Measurements from ENCODE around the gene SH2D3C.

The SH2D3C gene

DNA sequence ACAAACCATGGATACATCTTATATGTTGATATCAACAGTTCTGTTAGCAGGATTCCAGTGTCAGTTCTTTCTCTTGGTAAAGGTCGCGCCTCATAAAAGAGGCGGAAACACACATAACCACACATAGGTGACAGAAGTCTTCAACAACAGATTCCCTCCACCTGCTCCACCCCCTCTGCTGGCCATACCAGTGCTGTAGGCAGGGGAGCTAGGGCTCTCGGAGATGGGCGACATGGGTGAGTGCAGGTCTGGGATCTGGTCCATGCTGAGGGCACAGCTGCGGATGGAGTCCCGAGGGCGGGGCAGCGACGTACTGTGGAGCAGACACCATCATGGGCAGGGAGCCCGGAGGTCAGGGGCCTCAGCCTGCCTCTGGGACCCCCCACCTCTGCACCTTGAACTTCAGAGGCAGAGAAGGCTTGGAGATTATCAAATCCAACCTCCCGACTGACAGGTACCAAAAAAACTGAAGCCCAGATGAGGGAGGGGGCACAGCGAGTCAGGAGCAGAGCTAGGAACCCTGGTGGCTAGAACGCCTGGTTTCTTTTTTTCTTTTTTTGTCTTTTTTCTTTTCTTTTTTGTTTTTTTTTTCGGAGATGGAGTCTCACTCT, 31.4 kb downstream of the SH2D3C start:
- DNase-seq (ENCODE audit: extremely low read depth in 1 of 2, low read depth in 1 of 2), result peak in 1 of 2 donors; percentile 13

DNA sequence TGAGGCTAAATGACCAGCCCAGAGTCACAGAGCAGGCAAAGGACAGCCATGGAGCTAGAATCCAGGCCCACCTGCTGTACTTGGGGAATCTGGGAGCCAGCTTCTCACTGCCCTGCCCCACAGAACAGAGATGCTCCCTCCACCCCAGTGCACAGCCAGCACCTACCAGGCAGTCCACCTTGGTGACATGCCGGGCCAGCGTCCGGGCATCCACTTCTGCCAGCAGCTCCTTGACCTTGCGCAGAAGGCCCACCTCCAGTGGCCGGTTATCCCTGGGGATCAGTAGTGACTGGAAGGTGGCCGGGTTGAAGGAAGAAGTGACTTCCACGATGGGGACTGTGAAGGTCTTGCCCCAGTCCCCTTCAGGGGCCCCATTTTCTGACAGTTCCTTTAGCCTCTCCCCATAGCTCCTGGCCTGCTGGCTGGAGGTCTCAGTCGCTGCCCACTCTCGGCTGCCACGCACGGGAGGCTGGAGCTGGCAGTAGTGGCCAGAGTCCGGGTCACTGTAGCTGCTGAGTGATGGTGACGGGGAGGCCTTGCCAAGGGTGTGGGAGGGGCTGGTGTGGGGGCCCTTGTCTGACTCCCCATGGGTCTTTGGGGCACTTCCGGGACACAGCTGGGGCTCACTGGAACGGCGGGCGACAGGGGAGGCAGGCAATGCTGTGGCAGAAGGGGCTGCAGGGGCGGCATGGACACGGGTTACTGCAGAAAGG, 33.9 kb downstream of the SH2D3C start:
- DNase-seq (ENCODE audit: extremely low read depth in 1 of 2, low read depth in 1 of 2), result no peak

DNA sequence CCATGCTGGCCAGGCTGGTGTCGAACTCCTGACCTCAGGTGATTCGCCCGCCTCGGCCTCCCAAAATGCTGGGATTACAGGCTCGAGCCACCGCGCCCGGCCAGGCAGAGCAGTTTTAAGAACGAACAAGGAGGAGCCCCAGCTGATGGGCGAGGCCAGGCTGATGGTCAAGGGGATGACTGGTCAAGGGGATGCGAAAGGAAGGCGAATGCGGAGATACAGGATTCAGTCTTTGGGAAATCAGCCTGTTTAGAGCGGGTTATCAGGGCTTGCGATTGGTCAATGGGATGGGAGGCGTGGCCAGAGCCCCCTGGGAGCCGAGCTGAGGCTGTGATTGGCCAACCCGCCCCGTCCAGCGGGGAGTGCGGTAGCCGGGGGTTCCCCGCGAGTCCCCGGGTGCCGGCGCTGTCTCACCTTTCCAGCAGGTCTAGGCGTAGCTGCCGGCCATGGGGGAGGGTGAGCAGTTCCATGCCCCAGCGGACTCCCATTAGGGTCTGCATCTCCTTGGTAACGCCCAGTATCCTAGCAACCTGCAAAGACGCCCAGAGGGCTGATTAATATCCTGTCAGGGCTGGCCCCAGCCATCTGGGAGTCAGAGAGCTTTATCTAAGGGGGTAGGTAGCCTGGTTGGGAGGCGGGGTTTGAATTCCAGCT, 35.9 kb downstream of the SH2D3C start:
- no peak for DNase-seq (ENCODE audit: extremely low read depth in 1 of 2, low read depth in 1 of 2)

DNA sequence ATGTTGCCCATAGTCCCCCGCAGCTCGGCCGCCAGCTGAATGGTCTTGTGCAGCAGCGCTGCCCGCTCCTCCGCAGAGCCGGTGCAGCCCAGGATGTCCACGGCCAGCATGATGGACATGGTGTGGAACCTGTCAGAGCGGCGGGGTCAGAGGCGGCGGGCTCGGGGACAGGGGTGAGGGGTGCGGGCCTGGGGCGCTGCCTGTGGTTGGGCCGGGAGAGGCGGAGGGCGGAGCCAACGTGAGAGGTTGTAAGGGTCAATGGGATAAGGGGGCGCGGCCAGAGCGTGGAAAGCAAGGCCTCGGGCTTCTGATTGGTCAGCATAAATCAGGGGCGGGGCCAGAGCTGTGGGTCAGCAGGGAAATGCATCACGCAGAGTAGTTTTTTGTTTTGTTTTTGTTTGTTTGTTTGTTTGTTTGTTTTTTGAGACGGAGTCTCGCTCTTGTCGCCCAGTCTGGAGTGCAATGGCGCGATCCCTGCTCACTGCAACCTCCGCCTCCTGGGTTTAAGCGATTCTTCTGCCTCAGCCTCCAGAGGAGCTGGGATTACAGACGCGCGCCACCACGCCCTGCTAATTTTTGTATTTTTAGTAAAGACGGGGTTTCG, 36.5 kb downstream of the SH2D3C start:
- no peak for DNase-seq (ENCODE audit: extremely low read depth in 1 of 2, low read depth in 1 of 2)

DNA sequence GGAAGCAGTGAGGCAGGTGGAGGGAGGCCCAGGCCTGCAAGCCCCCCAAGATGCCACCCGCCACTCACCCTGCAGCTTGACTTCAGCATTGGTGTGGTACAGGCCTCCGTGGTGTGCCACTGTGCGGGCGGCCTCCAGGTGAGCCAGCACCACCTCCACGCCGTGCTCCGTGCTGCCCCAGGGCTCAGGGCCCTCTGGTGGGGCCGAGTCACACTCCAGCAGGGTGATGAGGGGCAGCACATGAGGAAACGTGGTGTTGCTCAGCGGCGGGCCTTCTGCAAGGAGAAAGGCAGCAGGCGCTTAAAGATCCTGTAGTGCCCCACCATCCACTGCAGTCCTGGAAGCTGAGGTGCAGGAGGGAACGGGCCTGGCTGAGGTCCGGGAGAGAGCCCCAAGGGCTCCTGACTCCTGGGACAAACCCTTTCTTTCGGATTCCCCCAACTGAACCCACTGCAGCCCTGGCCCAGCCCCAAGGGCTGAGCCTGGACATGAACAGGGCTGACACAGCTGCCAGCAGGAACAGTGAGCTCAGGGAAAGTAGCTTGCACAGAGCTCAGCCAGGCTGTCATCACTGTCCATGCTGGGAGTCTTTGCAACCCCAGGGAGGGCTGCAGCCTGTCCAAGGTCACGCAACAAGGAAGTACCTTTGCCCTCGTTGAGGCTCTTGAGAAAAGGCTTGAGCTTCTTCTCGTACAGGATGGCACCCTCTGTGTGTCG, 38.7 kb downstream of the SH2D3C start:
- DNase-seq (ENCODE audit: extremely low read depth in 1 of 2, low read depth in 1 of 2), result no peak

DNA sequence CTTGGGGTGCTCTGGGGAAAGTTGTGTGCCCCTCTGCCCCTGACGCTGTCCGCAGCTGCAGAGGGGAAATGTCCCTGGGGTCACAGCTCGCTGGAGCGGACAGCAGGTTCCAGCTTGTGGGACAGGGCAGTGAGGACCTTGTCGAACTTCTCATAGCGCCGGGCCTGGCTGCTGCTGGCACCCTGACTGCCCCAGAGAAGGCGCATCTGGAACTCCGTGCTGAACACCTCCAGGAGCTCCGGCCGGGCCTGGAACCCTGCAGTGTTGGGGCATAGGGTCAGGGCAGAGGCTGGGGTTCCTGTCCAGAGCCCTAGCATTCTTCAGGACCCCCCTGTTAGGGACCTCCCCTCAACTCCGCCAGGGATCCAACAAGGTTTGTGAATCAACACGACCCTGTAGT, 39.8 kb downstream of the SH2D3C start:
- DNase-seq (ENCODE audit: extremely low read depth in 1 of 2, low read depth in 1 of 2), result no peak

DNA sequence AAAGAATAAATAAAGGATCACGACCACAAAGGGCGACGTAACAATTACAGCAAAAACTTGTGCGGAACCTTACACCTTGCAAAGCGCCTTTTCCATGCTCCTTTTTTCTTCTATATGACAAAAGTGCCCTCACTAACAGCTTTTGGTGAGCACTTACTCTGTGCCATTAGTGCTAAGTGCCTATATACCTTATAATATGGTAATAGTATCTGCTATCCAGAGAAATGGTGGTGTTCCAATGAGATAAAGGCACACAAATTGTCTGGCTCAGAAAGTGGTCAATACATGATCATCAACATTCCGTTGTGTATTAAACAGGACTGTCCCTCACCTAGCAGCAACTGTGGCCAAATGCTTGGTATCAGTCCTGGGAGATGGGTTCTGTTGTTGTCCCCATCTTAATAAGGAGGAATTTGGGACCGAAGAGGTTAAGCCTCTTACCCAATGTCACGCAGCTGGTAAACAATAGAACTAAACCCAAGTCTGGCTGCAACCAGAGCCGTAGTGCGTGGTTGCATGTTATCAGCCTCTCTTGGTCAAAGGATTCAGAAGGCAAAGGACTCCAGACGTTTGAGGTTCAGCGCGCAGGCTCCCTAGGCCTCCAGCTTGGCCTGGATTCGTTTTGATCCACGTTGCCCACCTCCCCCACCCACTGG, 42.8 kb downstream of the SH2D3C start:
- no peak for DNase-seq (ENCODE audit: extremely low read depth in 1 of 2, low read depth in 1 of 2)

DNA sequence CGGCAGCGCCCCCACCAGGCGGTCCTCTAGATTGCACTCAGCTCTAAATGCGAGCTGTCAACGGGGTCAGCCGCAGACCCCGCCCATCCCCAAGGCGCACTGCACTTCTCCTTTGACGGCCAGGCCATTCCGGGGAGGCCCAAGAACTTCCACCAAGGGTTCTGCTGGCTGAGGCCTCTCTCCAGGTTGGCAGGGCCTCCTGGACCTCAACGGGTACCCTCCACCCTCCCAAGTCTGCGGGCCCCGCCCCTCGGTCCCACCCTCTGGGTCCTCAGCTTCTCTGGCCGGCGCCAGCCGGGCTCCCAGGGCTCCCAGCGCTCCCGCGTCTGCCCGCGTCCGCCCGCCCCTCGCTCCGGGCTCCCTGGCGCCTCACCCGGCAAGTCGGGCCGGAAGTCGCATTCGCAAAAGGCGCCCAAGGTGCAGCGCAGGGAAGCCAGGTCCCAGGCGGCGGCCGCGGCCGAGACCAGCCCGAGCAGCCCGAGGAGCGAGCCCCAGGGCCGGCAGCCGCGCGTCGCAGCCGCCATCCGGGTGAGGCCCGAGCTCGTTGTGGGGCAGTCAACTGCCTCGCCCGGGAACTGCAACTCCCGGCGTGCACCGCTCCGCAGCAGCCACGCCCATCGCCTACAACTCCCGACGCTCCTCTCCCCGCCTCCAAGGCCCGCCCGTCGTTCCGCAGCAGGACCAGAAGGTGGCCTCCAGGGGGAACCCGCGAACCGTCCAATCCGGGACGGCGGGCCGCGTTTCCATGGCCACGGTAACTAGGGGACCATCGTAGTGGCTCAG, 43.5 kb downstream of the SH2D3C start, which contains the start of gene TOR2A:
Gene TOR2A, minus strand, starts transcription at position 548 of the 783 bp plus-strand sequence. Its CDS starts 24 bp downstream, at position 524.
- peak; percentile 98 to 99 for DNase-seq (ENCODE audit: extremely low read depth in 1 of 2, low read depth in 1 of 2)

DNA sequence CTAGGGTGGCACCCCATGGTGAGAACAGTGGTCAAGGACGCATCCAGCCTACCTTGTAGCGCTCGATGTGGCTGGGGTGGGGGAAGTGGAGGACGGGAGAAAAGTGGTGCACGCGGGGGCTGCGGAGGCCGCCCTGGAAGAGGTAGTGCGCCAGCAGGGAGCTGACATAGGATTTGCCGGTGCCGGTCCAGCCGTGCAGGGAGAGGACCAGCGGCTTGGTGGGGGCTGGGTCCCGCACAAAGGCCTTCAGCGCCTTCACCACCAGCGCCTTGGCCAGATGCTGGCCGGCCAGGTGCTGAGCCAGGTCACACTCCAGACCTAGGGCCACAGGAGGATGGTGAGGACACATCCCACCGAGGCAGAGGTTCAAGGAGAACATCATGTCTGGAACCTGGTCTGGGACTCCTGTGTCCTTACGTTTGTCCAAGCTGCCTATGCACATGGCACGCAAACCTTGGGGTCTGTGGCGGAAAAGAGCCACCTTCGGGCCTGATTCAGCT, 44.2 kb downstream of the SH2D3C start:
- no peak for DNase-seq (ENCODE audit: extremely low read depth in 1 of 2, low read depth in 1 of 2)

DNA sequence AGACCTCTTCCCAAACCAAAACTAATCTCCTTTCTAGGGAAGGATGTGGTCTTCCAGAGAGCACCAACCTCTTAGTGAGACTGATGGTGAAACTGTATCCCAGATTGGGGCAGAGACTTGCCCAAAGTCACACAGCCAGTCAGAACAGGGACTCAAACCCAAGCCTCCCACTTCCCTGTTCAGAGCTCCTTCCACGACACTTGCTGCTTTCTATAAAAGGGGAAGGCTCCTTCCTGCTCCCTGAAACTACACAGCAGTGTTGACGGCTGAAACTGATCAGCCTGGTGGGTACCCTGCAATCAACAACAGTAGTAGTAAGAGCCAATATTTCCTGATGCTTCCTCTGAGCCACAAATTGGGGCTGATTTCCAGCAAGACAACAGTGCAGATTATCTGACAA, 44.9 kb downstream of the SH2D3C start:
- DNase-seq (ENCODE audit: extremely low read depth in 1 of 2, low read depth in 1 of 2), result no peak

DNA sequence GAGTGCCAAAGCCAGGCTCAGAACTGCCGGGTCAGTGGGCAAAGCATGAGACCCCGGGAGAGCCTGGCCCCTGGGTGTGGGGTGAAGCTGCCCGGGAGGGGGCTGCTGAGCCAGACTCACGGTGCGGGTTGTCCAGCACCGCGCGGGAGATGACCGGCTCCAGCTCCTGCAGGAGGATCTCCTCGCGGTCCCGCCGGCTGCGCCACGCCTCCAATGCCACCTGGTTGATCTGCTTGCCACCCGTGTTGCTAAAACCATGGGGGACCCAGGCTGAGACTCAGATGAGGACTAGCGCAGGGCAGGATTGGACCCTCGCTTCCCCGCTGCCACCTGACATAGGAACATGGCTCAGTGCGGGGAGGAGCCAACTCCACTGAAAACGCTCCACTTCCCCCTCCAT, 46.0 kb downstream of the SH2D3C start:
- DNase-seq (ENCODE audit: extremely low read depth in 1 of 2, low read depth in 1 of 2), result no peak

DNA sequence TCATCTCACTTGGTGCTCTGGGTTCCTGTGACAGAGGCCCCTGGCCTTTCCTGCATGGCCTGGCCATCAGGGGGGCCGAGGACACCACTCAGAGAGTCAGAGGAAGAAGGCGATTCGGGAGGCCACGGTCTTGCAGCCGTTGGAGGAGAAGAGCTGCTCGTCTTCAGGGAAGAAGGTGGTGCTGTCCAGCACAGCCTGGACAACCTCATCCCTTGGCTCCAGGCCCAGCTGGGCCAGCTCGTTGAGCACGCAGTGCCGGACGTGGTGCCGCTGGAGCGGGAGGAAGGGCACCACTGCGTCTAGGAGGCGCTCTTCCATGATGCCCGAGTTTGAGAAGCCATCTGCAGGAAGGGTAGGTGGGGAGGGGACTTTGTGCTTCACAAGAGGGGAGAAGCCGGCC, 46.5 kb downstream of the SH2D3C start:
- DNase-seq (ENCODE audit: extremely low read depth in 1 of 2, low read depth in 1 of 2), result no peak

DNA sequence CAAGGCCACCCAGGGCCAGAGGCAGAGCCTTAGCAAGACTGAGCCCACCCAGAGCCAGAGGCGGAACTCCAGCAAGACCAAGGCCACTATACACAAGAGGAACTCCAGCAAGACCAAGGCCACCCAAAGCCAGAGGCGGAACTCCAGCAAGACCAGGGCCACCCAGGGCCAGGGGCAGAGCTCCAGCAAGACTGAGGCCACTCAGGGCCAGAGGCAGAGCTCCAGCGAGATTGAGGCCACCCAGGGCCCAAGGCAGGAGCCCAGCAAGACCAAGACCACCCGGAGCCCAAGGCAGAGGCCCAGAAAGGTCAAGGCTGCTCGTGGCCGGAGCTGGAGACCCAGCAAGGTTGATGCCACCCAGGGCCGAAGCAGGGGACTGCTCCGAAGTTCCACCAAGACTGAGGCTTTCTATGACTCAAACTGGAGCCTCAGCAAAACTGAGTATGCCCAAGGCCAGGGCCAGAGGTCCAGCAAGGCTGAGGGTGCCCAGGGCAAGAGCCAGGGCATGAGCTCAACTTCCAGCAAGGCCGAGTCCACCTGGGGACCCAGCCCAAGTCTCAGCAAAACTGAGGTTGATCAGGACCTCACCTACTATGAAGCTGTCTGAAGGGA, 47.6 kb downstream of the SH2D3C start:
- no peak for DNase-seq (ENCODE audit: extremely low read depth in 1 of 2, low read depth in 1 of 2)

DNA sequence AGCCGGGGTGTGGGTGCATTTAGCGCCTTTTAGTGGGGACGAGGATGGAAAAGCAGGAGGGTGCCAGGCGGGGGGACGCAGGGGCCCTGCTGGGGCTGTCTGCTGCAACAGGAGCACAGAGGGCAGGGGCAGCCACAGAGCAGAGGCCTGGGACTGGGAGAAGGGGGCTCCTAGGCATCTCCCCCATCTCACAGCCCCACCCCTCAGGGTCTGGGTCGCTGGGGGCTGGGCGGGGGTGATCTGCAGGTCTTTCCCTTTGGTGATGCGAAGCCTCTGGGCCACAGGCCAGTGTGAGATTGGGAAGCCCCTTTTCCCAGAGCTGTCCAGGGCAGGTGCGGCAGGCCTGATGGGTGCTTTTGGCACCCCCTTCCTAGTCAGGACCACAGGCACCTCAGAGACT, 48.2 kb downstream of the SH2D3C start:
- DNase-seq (ENCODE audit: extremely low read depth in 1 of 2, low read depth in 1 of 2), result no peak

DNA sequence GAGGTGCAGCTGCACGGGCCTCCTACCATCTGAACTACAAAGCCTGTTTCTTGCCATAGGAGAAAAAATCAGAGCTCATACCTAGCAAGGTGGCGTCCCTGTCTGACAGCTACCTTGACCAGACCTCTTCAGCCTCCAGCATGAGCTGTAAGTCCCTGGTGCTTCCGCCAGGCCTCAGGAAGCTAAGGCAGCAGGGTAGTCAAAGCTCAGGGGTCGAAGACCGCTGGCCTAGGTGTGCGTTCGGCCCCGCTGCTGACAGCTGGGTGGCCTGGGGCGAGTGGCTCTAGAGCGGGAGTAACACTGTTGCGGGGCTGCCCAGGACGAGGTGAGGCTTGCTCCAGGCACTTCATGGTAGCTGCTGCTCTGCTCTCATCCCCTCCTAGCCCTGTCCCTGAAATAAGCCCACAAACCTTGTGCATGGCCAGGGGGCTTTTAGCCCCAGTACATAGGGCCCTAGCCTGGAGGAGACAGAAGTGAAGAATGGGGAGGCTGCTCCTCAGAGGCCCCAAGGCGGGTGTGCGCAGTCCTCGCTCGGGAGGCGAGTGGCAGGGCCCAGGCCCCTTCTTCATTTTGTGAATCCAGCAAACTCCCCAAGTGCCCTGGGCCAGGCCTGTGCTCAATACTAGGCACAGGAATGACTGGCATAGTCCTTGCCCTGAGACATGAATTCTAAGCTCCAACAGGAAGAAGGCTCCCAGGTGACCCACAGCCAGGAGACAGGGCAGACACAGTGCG, 48.8 kb downstream of the SH2D3C start:
- no peak for DNase-seq (ENCODE audit: extremely low read depth in 1 of 2, low read depth in 1 of 2)

DNA sequence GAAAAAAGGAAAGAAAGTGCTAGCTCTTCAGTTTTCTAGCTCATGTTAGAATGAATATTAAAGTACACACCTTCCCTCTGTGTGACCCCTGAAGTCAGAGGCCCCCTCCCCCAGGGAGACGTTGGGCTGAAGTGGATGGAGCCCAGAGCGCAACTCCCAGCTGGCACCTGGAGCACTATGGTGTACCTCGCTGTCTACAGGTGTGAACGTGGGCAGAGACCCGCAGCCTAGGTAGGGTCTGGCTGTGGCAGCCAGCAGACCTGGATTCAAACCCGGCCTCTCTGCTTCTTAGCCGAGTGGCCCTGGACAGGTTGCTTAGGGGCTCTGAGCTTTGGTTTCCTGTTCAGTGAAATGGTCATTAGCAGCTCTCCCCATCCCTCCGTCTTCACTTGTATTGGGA, 49.7 kb downstream of the SH2D3C start:
- no peak for DNase-seq (ENCODE audit: extremely low read depth in 1 of 2, low read depth in 1 of 2)

DNA sequence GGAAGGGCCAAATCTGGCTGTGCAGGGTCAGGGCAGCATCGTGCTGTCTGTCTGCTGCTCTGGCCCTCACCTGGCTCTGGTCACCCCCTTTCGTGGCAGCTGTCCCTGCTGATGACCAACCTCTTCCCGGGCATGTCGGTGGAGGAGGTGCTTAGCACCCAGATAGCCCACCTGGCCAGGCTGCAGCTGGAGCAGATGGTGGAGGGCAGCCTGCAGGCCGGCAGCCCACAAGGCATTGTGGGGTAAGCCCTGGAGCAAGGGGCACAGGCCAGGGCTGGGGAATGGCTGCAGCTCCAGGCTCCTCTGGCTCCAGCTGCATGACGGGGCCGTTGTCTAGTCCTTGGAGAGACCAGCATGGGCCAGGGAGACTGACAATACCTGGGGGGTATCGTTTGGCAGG, 51.6 kb downstream of the SH2D3C start:
- DNase-seq (ENCODE audit: extremely low read depth in 1 of 2, low read depth in 1 of 2), result no peak

DNA sequence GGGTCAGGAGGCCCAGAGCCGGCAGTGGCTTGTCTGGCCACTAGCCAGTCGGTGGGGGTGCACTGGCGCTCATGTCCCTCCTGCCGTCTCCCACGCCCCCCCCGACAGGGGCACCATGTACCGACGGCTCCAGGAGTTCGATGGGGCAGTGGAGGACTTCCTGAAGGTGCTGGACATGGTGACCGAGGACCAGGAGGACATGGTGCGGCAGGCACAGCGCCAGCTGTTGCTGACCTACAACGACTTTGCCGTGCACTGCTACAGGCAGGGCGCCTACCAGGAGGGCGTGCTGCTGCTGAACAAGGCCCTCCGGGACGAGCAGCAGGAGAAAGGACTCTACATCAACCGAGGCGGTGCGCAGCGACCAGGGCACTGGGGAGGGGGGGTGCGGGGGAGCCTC, 54.5 kb downstream of the SH2D3C start:
- DNase-seq (ENCODE audit: extremely low read depth in 1 of 2, low read depth in 1 of 2), result no peak

DNA sequence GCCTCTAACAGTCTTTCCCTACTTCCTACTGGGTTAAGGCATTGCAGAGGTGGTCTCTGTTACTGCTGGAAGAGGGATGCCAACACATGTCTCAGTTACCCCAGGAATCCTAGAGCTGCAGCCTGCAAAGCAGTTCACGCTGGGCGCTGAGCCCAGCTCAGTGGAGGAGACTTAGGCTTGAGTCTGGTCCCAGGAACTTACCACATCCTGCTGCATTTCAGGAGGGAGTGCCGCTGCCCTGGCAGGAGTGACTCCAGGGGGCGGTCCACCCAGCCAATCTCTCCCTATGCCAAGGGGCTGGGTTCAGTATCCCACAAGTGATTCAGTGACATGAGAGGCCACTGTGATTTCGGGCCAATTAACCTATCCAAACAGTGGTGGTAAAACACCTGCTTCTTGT, 55.0 kb downstream of the SH2D3C start:
- no peak for DNase-seq (ENCODE audit: extremely low read depth in 1 of 2, low read depth in 1 of 2)
